HG02981 (cell line): ENCODE measurements around the gene NTNG1.

Experiments
- ATAC-seq: cut with Tn5 transposase; IDR thresholded peaks from one replicate; pipeline ENCODE4 v1.9.1; 2021; ENCODE audit warnings: mild to moderate bottlenecking, moderate library complexity; ENCODE audit not compliant: unreplicated experiment

NTNG1 gene

GRCh38 chr1:107323784-107324183 lies 182.9 kb downstream of the NTNG1 start:
- ATAC-seq, result no peak

DNA sequence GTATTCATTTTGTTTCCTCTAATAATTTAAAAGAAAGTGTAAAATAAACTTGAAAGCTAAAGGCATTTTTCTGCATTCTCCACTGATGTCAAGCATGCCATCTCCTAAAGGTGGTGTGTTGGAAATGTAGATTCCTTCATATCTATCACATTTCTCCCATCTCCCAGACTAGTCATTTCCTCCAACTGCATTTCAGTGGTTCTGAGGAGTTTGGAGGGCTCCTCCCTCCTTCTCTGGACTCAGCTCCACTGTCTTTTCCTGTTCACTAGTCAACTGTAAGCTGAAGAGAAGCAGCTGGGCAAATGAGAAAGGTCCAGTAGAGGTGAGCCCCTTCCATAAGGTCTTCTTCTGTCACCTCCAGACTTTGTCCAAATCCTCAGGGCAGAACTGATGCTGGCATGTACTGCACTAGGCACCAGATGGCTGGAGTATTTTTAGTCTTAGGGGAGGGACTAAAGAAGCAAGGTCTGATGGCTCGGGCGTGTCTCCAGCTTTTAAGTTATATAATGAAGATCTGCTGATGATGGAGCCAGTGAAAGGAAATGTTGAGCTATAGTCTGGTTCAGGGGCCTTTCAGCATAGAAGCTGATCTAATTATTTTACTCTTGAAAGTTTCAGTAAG lies 186.1 kb downstream of the NTNG1 start:
- ATAC-seq, result no peak

- no peak for ATAC-seq
Measured at GRCh38 chr1:107327446-107327845, 186.6 kb downstream of the NTNG1 start.

GRCh38 chr1:107328087-107328486 lies 187.2 kb downstream of the NTNG1 start:
- no peak for ATAC-seq

DNA sequence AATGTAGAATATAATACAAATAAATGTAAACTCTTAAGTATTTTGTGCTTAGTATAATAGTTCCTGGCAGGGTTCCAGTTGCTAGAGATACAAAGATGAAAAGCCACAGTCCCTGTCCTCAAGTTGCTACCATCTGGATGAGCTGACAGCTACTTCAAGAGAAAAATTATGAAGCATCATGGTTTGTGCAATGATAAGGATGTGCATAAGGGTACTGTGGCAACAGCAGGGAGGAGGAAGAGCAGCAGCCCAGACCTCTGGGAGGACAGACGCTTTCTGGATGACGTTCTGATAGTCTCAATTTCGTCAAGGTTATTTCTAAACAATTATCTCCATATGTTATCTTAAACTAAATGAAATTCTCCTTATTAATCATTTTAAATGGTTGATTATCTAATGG lies 198.9 kb downstream of the NTNG1 start:
- no peak for ATAC-seq

DNA sequence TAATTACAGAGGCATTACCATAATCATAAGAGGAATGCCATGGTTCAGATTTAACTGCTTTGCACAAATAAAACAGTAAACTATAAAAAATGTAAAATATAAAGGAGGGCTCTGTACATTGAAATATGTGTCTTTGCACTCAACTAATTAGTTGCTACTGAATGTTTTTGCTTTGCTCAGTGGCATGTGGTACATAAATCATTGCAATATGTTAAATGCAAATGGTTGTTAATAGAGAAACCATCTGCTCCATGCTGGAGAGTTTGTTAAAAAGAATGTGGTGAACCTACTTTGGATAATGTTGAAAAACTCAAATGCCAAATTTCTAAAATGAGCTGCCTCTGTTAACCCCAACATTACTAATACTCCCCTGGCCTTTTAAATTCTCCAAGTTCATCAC lies 201.5 kb downstream of the NTNG1 start:
- ATAC-seq, result no peak

- no peak for ATAC-seq
Measured at GRCh38 chr1:107342768-107343167, 201.9 kb downstream of the NTNG1 start.

GRCh38 chr1:107343601-107344000 lies 202.8 kb downstream of the NTNG1 start:
- ATAC-seq, result no peak

DNA sequence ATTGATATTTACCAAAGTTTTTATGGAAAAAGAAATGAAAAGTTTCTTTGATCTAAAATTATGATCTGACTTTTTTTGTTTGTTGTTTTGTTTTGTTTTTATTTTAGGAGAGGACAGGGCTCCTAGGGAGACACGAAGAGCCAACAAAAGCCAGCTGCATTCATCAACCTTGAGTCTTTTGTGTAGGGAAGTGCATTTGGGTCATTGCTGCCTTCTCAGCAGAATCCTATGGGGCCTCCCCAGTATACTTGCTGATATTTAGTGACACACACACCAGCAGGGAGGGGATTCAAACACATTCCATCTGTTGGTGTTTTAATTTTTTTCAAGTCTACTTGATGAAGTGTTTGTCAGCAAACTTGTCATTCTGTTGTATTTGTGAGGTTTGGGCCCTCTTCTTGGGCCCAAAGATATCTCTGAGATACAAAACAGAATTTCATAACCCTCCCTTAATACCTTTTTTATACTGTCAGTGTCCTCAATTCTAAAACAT lies 203.5 kb downstream of the NTNG1 start:
- no peak for ATAC-seq

GRCh38 chr1:107344836-107345235 lies 204.0 kb downstream of the NTNG1 start:
- ATAC-seq, result no peak

DNA sequence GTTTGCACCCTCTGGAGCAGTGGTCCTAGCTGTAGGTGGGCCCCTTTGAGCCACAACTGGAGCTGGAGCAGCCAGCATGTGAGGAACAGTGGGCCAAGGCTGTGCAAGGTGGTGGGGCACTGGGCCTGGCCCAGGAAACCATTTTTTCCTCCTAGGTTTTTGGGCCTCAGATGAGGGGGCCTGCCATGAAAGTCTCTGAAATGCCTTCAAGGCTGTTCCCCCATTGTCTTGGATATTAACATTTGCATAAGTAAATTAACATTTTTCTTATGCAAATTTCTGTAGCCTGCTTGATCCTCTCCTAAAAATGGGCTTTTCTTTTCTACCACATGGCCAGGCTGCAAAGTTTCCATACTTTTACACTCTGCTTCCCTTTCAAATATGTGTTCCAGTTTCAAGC lies 212.0 kb downstream of the NTNG1 start:
- ATAC-seq, result no peak

- no peak for ATAC-seq
Measured at GRCh38 chr1:107357376-107357775, 216.5 kb downstream of the NTNG1 start.

DNA sequence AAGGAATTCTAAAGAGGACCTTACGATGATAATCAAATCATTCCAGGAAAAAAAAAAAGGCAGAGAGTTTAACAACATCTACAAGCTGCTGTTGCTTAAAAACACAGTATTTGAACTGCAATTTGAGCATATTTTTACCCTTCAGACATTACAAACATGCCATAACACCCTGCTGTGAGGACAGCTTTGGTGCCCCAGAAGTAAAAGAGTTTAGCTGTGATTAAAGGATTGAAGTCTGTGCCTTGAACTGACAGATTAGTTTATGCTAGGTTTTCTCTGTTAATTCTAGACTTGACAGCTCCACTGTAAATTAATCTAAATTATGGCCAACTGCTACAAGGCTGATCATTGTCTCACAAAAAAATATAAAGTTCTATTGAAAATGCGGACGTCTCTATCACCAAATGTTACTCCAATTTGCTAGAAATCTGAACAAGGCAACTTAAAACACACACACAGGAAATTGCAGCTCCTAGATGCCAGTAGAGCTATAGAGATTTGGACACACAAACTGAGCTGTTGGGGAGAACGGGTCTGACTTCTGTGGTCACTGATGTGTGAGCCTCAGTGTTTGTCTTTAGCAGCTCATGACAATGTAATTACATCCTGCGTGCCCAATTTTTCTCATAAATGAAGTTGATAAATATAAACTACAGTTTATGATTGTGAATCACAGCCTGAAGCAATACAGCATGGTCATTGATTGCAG lies 217.9 kb downstream of the NTNG1 start:
- ATAC-seq, result no peak

- ATAC-seq, result no peak
Measured at GRCh38 chr1:107359472-107360241, 218.8 kb downstream of the NTNG1 start.

GRCh38 chr1:107362468-107363140 lies 221.8 kb downstream of the NTNG1 start:
- no peak for ATAC-seq

DNA sequence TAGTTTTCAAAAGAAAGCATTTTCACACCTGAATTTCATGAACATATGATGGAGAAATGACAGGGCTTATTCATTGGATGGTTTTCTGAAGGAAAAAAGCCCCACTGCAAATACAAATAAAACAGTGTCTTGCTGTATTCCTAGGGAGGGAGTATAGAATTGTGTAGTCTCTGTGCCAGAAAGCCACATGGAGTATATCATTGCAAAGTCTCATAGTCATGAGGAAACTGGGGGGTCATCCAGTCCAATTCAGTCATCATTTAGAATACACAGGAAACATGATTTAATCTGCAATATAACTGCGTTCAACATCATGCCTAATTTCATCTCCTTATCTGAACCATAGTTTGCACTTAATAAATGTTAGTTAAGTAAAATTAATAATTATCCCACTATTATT lies 222.3 kb downstream of the NTNG1 start:
- ATAC-seq, result no peak

GRCh38 chr1:107365527-107366240 lies 224.8 kb downstream of the NTNG1 start:
- ATAC-seq, result no peak

- ATAC-seq, result no peak
Measured at GRCh38 chr1:107378426-107378825, 237.6 kb downstream of the NTNG1 start.

DNA sequence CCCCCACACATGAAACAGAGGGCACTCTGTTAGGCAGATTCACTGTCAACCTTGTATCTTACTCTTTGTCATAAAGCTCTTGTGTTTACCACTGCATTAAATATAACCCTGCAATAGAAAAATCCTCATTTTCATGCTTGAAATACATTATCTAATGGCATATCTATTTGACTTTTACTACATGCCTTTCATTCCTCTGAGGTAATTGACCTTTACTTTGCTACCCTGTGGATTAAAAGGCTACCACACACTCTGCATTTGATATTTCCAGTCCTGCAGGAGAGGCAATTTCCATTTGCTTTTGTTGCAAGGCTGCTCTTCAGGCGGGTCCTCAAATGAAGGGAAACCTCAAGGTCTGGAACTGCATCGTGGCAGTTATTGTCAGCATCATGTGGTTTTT lies 238.0 kb downstream of the NTNG1 start:
- no peak for ATAC-seq

GRCh38 chr1:107379826-107380225 lies 239.0 kb downstream of the NTNG1 start:
- no peak for ATAC-seq
